Middle frontal gyrus (tissue), 1 donor: ENCODE measurements around the gene ZMAT2.
"Not testable (repeated sequence)": the region's sequence is repeated elsewhere in the genome, so short reads cannot be mapped to it uniquely, and the experiment has no call there.

Experiments used
- DNase-seq: peaks from one replicate; pipeline ENCODE4 v3.0.0-alpha.2; 2015; ENCODE audit warnings: low spot score; ENCODE audit errors: extremely low spot score

Gene ZMAT2

GRCh38 chr5:140708787-140709186 is 8.5 kb downstream of the ZMAT2 start:
- DNase-seq = not testable (repeated sequence)

- DNase-seq = peak; percentile 75
Measured at GRCh38 chr5:140710899-140711552, 10.8 kb downstream of the ZMAT2 start.

DNA sequence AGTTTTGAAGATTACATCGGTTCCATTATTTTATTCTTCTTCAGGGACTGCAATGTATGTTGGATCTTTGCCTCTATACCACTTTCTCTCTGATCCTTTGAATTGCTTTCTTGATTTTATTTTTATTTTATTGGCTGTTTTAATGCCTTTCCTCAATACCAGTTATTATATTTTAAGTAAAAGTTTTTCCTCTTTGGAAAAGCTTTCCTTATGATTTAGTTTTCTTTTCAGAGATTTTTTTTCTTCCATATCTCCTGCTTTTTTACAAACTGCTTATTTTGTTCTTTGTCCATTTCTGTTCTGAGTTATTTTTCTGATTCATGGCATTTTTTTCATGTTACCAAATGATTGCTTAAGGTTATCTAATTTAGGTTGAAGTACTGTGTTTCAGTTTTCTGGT is 11.5 kb downstream of the ZMAT2 start:
- DNase-seq = no peak

DNA sequence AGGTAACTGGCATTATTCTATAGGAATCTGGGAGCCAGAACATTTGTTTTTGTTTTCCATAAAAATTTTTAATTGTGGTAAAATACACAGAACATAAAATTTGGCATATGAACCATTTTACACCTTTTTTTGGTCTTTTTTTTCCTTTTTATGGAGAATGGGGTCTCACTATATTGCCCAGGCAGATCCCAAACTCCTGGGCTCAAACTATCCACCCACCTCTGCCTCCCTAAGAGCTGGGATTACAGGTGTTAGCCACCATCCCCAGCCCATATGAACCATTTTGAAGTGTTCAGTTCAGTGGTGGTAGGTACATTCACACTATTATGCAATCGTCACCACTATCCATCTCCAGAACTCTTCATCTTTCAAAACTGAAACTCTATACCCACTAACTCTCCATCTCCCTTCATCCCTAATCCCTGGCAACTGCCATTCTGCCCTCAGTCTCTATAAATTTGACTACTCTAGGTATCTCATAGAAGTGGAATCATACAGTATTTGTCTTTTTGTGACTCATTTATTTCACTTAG is 13.4 kb downstream of the ZMAT2 start:
- DNase-seq = no peak

DNA sequence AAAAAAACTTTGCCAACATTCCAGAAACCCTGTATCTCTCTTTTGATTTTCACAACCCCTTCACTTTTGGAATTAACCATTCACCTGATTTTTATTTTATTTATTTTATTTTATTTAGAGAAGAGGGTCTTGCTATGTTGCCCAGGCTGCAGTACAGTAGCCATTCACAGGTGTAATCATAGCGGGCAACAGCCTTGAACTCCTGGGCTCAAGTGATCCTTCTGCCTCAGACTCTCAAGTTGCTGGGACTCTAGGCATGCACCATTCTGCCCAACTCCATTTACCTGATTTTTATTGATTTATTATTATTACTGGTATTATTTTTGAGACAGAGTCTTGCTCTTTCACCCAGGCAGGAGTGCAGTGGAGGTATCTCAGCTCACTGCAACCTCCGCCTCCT is 16.0 kb downstream of the ZMAT2 start:
- not testable (repeated sequence) for DNase-seq

DNA sequence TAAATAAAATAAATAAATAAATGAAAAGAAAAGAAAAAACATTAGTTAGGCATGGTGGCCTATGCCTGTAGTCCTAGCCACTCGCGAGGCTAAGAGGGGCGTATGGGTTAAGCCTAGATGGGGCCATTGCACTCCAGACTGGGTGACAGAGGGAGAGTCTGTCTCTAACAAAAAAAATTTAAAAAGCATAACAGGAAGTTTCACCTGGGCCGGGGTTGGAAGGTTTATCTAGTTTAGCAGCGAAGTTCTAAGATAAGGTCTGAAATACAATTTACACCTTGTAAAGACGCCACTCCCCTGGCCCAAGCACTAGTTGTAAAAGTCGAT is 18.0 kb downstream of the ZMAT2 start:
- DNase-seq = no peak

DNA sequence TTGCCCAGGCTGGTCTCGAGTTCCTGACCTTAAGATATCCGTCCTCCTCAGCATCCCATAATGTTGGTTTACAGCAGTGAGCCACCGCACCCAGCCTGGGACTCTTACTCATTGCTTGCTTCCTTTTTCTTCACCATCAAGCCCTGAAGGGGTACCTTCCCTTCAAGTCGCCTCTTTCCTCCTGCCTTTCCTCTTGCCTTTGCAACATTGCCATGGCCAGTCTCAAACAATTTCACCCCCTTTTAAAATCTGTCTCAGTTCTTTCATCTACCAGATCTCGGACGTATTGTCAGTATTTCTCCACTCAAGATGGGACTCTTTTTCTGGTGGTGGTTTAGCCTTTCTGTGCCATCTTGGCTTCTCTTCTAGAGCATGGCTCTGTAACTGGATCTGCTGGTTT is 20.5 kb downstream of the ZMAT2 start:
- not testable (repeated sequence) for DNase-seq

DNA sequence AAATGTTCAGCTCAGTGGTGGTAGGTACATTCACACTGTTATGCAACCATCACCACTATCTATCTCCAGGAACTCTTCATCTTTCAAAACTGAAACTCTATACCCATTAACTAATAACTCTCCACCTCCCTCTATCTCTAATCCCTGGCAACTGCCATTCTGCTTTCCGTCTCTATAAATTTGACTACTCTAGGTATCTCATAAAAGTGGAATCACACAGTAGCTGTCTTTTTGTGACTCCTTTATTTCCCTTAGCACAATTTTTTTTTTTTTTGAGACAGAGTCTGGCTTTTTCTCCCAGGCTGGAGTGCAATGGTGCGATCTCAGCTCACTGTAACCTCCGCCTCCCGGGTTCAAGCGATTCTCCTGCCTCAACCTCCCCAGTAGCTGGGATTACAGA is 21.1 kb downstream of the ZMAT2 start:
- not testable (repeated sequence) for DNase-seq

GRCh38 chr5:140725799-140726471 is 25.7 kb downstream of the ZMAT2 start:
- no peak for DNase-seq

DNA sequence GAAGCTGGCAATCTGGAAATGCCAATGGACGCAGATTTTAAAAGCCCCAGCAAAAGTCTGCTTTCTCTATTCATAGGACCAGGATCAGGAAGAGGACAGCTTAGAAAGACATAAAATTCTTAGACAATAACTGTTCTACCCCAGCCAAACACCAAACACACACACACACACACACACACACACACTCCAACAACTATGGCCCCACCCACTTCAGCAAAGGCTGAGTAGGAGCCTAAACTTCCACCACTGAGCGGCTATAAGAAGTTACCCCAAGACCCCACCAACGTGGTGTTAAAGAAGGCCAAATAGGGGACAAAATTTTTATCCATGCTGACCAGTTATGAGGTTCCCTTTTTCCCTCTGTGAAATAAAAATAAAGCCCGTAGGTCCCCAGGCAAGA is 32.9 kb downstream of the ZMAT2 start:
- no peak for DNase-seq

- no peak for DNase-seq
Measured at GRCh38 chr5:140734354-140734753, 34.1 kb downstream of the ZMAT2 start.

DNA sequence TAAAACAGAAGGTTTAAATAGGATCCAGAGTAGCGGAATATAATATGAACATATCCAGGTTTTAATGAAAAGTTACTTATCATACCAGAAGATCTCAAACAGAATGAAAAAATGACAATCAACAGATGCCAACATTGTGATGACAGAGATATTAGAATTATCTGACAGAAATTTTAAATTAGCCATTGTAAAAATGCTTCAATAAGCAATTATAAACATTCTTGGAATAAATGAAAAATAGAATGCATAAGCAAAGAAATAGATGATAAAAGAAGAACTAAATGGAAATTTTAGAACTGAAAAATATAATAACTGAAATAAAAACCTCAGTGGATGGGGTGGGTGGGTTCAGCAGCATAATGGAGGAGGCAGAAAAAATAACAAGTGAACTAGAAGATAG is 37.2 kb downstream of the ZMAT2 start:
- no peak for DNase-seq

DNA sequence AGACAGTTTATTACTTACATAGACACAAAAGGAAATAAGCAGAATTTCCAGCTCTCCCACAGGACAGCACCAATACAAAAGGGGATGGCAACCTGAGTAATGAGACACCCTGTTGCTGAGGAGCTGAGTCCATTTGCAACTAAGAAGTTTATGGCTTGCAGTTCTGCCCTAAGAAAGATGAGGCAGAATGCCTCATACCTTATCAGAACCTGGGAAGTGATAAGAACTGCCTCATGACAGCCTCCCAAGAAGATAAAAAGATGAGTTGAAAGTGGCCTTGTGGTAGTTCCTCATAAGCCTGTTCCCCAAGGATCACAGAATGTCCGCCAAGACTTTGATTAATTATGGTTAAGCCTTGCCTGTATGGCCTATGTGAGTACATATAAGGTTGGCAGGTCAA is 41.7 kb downstream of the ZMAT2 start:
- DNase-seq = no peak

DNA sequence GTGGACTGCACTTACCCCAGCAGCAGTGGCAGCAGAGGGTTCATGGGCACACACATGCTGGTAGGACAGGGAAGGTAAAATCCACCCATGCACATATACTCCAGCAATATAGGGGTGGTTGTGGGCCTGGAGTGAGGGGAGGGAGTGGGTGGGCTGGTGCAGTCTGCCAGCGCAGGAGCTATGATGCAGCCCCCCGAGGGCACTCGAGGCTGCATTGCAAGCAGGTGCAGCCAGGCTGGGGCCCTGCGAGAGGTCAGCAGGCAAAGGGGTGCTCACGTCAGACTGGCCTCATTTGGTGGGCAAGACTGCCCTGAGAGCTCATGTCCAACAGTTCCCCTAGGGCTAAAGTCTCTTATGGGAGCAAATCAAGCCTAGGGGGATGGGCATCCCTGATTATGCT is 53.3 kb downstream of the ZMAT2 start:
- no peak for DNase-seq
